Lower leg skin (tissue), 4 donors: ENCODE data around the gene SELENOS. TPM values are rescaled to one million over a fixed set of nuclear protein-coding genes. Genes with fewer than 3 reads are reported as not detected.

Experiments used
- DNase-seq, 2 donors: peaks; one replicate each; pipeline ENCODE4 v3.0.0-alpha.2; 2019; ENCODE audit warnings: low spot score in 2 of 2
- H3K4me3 ChIP-seq: fragments of 200-600 bp; sonication (generic); 2 replicates; pipeline ENCODE4 v1.5.1; 2017; ENCODE audit warnings: mild to moderate bottlenecking, low read depth; ENCODE audit not compliant: poor library complexity, severe bottlenecking
- CTCF ChIP-seq, 3 donors: fragments of 450-650 bp; IDR thresholded peaks; one replicate each; pipeline ENCODE4 v1.5.1; 2016; ENCODE audit warnings: antibody characterized with exemption in 3 of 3, mild to moderate bottlenecking in 3 of 3, moderate library complexity in 2 of 3
- POLR2A ChIP-seq, 2 donors: fragments of 450-650 bp; IDR thresholded peaks; one replicate each; pipeline ENCODE4 v1.6.1; 2016 to 2017; ENCODE audit warnings: antibody characterized with exemption in 2 of 2, mild to moderate bottlenecking in 1 of 2, moderate library complexity in 1 of 2
- WGBS, 2 donors: methylation state at CpG; one replicate each; pipeline ENCODE4 v1.1.5; 2018; 5-methylcytosine and 5-hydroxymethylcytosine counted together
- intact Hi-C: fragments of 100-400 bp; cut with DNase I; formaldehyde crosslinking; loops from one replicate; pipeline ENCODE4 v1.15.0; 2023; ENCODE audit warnings: low total_unique reads
- total RNA-seq, 4 donors: library from RNA; depleted of rRNA; stranded (reverse); fragments of >200 nt; gene quantifications; one replicate each; pipeline ENCODE4 v1.1.0, GENCODE V29; 2016

Gene SELENOS
- total RNA-seq, 4 donors from 2014 or later, result 64.9 to 74.5 (median 67.8) TPM

DNA sequence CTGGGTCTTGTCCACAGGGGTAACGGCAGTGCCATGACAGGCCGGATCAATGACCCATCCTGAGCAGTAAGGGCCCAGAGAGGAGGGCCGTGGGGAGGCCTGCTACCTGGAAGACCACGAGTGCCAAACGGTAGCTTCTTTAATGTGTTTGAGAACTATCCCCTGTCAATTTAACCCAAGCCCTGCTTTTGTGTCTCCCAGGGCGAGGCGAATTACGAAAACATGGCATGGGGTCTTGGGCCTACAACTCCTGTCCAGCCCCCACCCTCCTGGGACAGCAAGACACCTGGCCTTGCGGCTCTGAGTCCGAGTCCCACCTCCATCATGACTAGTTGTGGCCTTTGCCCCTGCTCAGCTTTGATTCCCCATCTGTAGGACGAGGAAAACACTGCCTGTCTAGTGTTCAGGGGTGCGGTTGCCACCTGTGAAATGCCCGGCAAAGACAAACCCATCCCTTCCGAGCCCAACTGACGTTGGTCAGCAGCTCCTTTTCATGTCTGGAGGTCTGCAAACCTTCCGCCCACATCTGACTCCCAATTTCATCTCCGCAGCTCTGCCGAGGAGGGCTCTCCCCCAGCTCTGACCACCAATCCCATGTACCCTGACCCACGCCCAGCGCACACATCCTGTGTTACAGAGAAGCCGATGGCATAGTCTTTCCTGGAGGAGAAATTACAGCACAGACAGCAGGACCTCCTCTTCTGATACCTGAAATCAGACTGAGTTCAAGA, 46.7 kb upstream of the SELENOS start:
- no peak overlapping the region for H3K4me3 ChIP-seq

GRCh38 chr15:101322854-101323477, 45.7 kb upstream of the SELENOS start:
- 87 to 89% methylated on average over 17 of the region's 17 CpGs for WGBS, 2 donors
- no peak overlapping the region for H3K4me3 ChIP-seq
- no peak for TF ChIP-seq CTCF (IDR thresholded peaks at IDR 0.05)
- no peak for TF ChIP-seq POLR2A (IDR thresholded peaks at IDR 0.05)
- peak in 1 of 2 donors; percentile 81 for DNase-seq
- intact Hi-C loops, result no loop called here

More for the DNA sequence above, 46.7 kb upstream of the SELENOS start:
- intact Hi-C loops, result no loop called here
- WGBS, 2 donors, result 90 to 91% methylated on average over 21 of the region's 21 CpGs
- peak in 1 of 2 donors; percentile 60 for DNase-seq
- TF ChIP-seq CTCF (IDR thresholded peaks at IDR 0.05), result no peak
- TF ChIP-seq POLR2A (IDR thresholded peaks at IDR 0.05), result no peak

- DNase-seq, result peak in 1 of 2 donors; percentile 31
These were observed 44.9 kb upstream of the SELENOS start for GRCh38 chr15:101322016-101322695.

GRCh38 chr15:101320501-101321052, 43.3 kb upstream of the SELENOS start:
- no peak overlapping the region for H3K4me3 ChIP-seq
- intact Hi-C loops, result no loop called here
- DNase-seq, result peak in 1 of 2 donors; percentile 33
- WGBS, 2 donors, result 61 to 70% methylated on average over 21 of the region's 21 CpGs
- no peak for TF ChIP-seq CTCF (IDR thresholded peaks at IDR 0.05)

More at GRCh38 chr15:101322016-101322695, 44.9 kb upstream of the SELENOS start:
- TF ChIP-seq POLR2A (IDR thresholded peaks at IDR 0.05), result no peak
- TF ChIP-seq CTCF (IDR thresholded peaks at IDR 0.05), result no peak
- no peak overlapping the region for H3K4me3 ChIP-seq
- intact Hi-C loops, result no loop called here
- WGBS, 2 donors, result 88 to 93% methylated on average over 21 of the region's 21 CpGs

- TF ChIP-seq CTCF (IDR thresholded peaks at IDR 0.05) (no peak), POLR2A (IDR thresholded peaks at IDR 0.05) (no peak)
- DNase-seq, result no peak
- 64 to 66% methylated on average over 7 of the region's 7 CpGs for WGBS, 2 donors
- intact Hi-C loops, result no loop called here
- no peak overlapping the region for H3K4me3 ChIP-seq
These were observed 41.6 kb upstream of the SELENOS start for GRCh38 chr15:101318839-101319238.
